ENCODE data around the gene LDLRAD2.
"Not testable (repeated sequence)": the region's sequence is repeated elsewhere in the genome, so short reads cannot be mapped to it uniquely, and the experiment has no call there.

LDLRAD2 gene

GRCh38 chr1:21811875-21812305 is at the start of gene LDLRAD2:
TSS of gene LDLRAD2 (plus strand) at chr1:21812265. CDS start at chr1:21812452, 187 bp downstream.
- Histone ChIP-seq H4K20me1 (no peaks in the 10 kb centered on the region), H3K27ac (peak within 1 kb of the TSS; percentile 43), H3K4me3 (no peak within 1 kb of the TSS), H3K27me3 (no peaks in the 10 kb centered on the region), H3K4me2 (peak within 1 kb of the TSS; percentile 72), H3K4me1 (peaks cover 53% of the 10 kb centered on the region), H3K9ac (0 out of 2 replicates have a peak within 1 kb of the TSS, but pooled peaks have one; percentile 5), H3K9me3 (no peaks in the 10 kb centered on the region), H3K36me3 (no peaks in the 10 kb centered on the region)
- no peak for TF ChIP-seq Cebpa-rat (IDR thresholded peaks at IDR 0.05)

DNA sequence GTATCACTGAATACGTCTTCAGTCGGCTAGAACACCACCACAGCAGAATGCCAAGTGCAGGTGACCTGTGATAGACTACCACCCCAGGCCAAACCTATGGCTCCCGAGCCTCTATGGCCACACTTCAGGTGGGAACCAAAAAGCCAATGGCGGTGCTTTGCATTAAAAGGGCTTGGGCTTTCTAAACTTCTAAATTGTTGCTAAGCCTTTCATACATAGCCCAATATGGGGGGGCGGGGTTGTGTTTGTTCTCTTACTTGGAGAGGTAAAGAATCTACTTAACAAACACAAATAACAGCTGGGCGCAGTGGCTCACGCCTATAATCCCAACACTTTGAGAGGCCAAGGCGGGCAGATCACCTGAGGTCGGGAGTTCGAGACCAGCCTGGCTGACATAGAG is 48.8 kb upstream of the LDLRAD2 start:
- Histone ChIP-seq H3K9ac (peak overlapping the region; percentile 31; the same call in 1 of the 2 replicates), H3K4me1 (peaks cover 80% of the 10 kb centered on the region), H3K9me3 (no peaks in the 10 kb centered on the region), H3K4me2 (peak overlapping the region; percentile 85), H3K27ac (peak overlapping the region; percentile 70), H3K4me3 (no peak overlapping the region), H4K20me1 (peaks cover 92% of the 10 kb centered on the region), H3K27me3 (no peaks in the 10 kb centered on the region), H3K36me3 (peaks cover 9% of the 10 kb centered on the region; the same call in 1 of the 2 replicates)
- no peak for TF ChIP-seq Cebpa-rat (IDR thresholded peaks at IDR 0.05)

DNA sequence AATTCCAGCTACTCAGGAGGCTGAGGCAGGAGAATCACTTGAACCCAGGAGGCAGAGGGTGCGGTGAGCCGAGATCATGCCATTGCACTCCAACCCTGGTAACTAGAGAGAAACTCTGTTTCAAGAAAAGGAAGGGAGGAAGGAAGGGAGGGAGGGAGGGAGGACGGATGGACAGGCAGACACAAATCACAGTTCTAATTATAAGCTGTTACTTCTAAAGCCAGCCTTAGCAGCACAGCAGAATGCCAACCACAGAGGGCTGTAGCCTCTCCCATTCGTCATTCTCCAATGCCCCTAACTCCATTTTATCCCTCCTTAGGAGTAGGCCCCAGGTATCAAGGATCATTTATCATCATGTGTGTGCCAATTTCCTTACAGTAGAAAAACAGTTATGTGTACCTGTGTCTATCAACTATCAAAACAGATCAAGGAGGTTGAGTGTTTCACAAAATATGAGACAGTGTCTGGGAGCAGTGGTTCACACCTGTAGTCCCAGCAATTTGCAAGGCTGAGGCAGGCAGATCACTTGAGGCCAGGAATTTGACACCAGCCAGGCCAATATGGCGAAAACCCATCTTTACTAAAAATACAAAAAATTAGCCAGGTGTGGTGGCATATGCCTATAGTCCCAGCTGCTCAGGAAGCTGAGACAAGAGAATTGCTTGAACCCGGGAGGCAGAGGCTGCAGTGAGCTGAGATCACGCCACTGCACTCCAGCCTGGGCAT is 48.2 kb upstream of the LDLRAD2 start:
- Histone ChIP-seq H4K20me1 (peaks cover 92% of the 10 kb centered on the region), H3K9ac (peak overlapping the region; percentile 50; the same call in 1 of the 2 replicates), H3K4me1 (peaks cover 73% of the 10 kb centered on the region), H3K4me3 (peak overlapping the region; percentile 38; the same call in 1 of the 2 replicates), H3K4me2 (peak overlapping the region; percentile 85), H3K36me3 (peaks cover 7% of the 10 kb centered on the region; the same call in 1 of the 2 replicates), H3K27me3 (no peaks in the 10 kb centered on the region), H3K9me3 (no peaks in the 10 kb centered on the region), H3K27ac (peak overlapping the region; percentile 70)
- no peak for TF ChIP-seq Cebpa-rat (IDR thresholded peaks at IDR 0.05)

DNA sequence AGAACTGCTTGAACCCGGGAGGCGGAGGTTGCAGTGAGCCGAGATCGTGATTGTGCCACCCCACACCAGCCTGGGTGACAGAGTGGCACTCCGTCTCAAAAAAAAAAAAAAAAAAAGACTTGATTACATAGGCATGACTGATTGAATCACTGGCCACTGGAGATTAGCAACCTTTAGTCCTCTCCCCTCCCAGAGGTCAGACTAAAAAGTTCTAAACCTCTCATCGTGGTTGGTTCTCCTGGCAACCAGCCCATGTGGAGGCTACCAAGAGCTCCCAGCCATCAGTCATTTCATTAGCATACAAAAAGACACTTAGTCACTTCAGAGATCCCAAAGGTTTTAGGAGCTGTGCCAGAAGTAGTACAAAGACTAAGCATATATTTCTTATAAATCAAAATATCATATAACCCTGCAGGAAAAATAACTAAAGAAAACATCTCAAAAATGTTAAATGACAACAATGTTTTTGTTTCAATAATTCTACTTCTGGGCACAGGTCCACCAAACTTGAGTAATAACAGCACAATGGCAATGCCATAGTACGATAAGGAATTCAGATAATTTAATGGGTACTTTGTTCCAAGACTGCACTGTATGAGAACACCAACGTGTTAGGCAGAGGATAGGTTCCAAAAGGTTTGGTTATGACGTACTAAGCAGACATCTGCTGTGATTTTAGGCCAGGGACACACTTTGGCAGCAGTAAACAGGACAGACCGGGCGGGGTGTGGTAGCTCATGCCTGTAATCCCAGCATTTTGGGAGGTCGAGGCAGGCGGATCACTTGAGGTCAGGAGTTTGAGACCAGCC is 47.2 kb upstream of the LDLRAD2 start:
- Histone ChIP-seq H3K36me3 (peaks cover 15% of the 10 kb centered on the region), H3K27ac (peak overlapping the region; percentile 68), H3K27me3 (no peaks in the 10 kb centered on the region), H4K20me1 (peaks cover 89% of the 10 kb centered on the region), H3K4me3 (peak overlapping the region; percentile 38; the same call in 1 of the 2 replicates), H3K9me3 (no peaks in the 10 kb centered on the region), H3K4me1 (peaks cover 72% of the 10 kb centered on the region), H3K4me2 (peak overlapping the region; percentile 85), H3K9ac (0 out of 2 replicates have a peak overlapping the region, but pooled peaks have one; percentile 50)
- TF ChIP-seq Cebpa-rat (IDR thresholded peaks at IDR 0.05) = no peak

GRCh38 chr1:21766210-21766609 is 45.9 kb upstream of the LDLRAD2 start:
- Histone ChIP-seq H3K36me3 (peaks cover 15% of the 10 kb centered on the region), H3K4me1 (peaks cover 61% of the 10 kb centered on the region), H3K27ac (no peak overlapping the region), H3K27me3 (no peaks in the 10 kb centered on the region), H3K9ac (no peak overlapping the region), H3K4me2 (no peak overlapping the region), H3K9me3 (no peaks in the 10 kb centered on the region), H4K20me1 (peaks cover 91% of the 10 kb centered on the region), H3K4me3 (no peak overlapping the region)
- TF ChIP-seq Cebpa-rat (IDR thresholded peaks at IDR 0.05) = no peak

DNA sequence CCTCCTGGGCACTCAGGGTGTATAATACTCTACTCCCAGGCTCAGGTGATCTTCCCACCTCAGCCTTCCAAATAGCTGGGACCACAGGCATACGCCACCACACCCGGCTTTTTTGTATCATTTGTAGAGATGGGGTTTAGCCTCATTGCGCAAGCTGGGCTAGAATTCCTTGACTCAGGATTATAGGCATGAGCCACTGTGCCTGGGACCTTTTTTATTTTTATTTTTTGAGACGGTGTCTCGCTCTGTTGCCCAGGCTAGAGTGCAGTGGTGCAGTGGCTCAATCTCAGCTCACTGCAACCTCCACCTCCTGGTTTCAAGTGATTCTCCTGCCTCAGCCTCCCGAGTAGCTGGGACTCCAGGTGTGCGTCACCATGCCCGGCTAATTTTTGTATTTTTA is 45.0 kb upstream of the LDLRAD2 start:
- not testable (repeated sequence) for H3K9ac ChIP-seq, H3K27me3 ChIP-seq, H3K9me3 ChIP-seq, H3K27ac ChIP-seq, H3K4me3 ChIP-seq, H3K4me2 ChIP-seq
- Histone ChIP-seq H3K4me1 (peaks cover 52% of the 10 kb centered on the region), H3K36me3 (peaks cover 15% of the 10 kb centered on the region), H4K20me1 (peaks cover 91% of the 10 kb centered on the region)

GRCh38 chr1:21770201-21770600 is 41.9 kb upstream of the LDLRAD2 start:
- no peak overlapping the region for H3K27ac ChIP-seq
- H3K27me3 ChIP-seq = no peaks in the 10 kb centered on the region
- H3K4me1 ChIP-seq = peaks cover 46% of the 10 kb centered on the region
- no peak overlapping the region for H3K9ac ChIP-seq
- TF ChIP-seq Cebpa-rat (IDR thresholded peaks at IDR 0.05) = no peak
- no peak overlapping the region for H3K4me3 ChIP-seq
- H3K4me2 ChIP-seq = no peak overlapping the region
- peaks cover 95% of the 10 kb centered on the region for H4K20me1 ChIP-seq
- H3K9me3 ChIP-seq = peaks cover 6% of the 10 kb centered on the region
- H3K36me3 ChIP-seq = peaks cover 27% of the 10 kb centered on the region

DNA sequence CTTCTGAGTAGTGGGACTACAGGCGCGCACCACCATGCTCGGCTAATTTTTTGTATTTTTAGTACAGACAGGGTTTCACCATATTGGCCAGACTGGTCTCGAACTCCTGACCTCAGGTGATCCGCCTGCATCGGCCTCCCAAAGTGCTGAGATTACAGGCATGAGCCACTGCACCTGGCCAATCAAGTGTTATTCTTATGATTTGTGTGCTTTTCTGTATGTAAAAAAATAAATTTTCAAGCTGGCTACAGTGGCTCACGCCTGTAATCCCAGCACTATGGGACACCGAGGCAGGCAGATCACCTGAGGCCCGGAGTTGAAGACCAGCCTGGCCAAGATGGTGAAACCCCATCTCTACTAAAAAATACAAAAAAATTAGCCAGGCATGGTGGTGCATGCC is 41.5 kb upstream of the LDLRAD2 start:
- H3K4me2 ChIP-seq, H3K27me3 ChIP-seq, H3K9ac ChIP-seq, H3K4me3 ChIP-seq, H3K27ac ChIP-seq, H3K9me3 ChIP-seq: not testable (repeated sequence)
- Histone ChIP-seq H3K4me1 (peaks cover 46% of the 10 kb centered on the region), H4K20me1 (peaks cover 95% of the 10 kb centered on the region), H3K36me3 (peaks cover 27% of the 10 kb centered on the region)

DNA sequence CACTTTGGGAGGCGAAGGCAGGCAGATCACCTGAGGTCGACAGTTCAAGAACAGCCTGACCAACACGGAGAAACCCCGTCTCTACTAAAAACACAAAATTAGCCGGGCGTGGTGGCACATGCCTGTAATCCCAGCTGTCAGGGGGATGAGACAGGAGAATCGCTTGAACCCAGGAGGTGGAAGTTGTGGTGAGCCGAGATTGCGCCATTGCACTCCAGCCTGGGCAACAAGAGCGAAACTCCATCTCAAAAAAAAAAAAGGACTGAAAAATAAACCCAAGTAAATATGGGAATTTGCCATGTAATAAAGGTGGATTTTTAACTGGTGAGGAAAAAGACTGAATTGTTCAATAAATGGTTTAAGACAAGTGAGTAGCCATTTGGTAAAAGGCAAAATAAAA is 40.4 kb upstream of the LDLRAD2 start:
- not testable (repeated sequence) for H3K4me2 ChIP-seq, H3K27ac ChIP-seq, H3K27me3 ChIP-seq, H3K4me3 ChIP-seq, H3K9ac ChIP-seq, H3K9me3 ChIP-seq
- H3K36me3 ChIP-seq = peaks cover 27% of the 10 kb centered on the region
- H4K20me1 ChIP-seq = peaks cover 95% of the 10 kb centered on the region
- peaks cover 47% of the 10 kb centered on the region for H3K4me1 ChIP-seq

DNA sequence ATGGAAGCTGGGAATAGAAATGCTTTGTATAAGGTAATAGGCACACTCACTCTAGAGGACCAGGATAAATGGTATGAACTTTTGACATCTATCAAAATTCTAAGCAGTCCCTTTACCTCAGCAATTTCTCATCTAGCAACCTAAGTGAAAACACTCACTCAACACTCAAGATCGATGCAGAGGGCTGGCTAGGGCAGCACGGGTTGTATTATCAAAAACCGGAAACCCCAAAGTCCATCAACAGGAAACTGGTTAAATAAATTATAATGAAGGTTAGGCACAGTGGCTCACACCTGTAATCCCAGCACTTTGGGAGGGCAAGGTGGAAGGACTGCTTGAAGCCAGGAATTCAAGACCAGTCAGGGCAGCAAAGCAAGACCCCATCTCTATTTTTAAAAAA is 38.5 kb upstream of the LDLRAD2 start:
- Histone ChIP-seq H3K4me1 (peaks cover 45% of the 10 kb centered on the region), H3K4me2 (peak overlapping the region; percentile 39), H4K20me1 (peaks cover 96% of the 10 kb centered on the region), H3K9me3 (peaks cover 20% of the 10 kb centered on the region), H3K27me3 (no peaks in the 10 kb centered on the region), H3K27ac (no peak overlapping the region), H3K4me3 (no peak overlapping the region), H3K36me3 (peaks cover 30% of the 10 kb centered on the region), H3K9ac (no peak overlapping the region)
- TF ChIP-seq Cebpa-rat (IDR thresholded peaks at IDR 0.05) = no peak

Data from BLaER1 (cell line).